HAP-1 (cell line): Measurements from ENCODE around the gene PIH1D2.
A peak's percentile ranks its signal among the peaks of the same experiment; 100 is the strongest.
"Not testable (repeated sequence)": the region's sequence is repeated elsewhere in the genome, so short reads cannot be mapped to it uniquely, and the experiment has no call there.

Source experiments
- DNase-seq, 2 experiments: peaks; one replicate each; pipeline ENCODE4 v3.0.0-alpha.2; 2016 to 2020; ENCODE audit warnings: low spot score in 2 of 2
- H3K27me3 ChIP-seq: fragments of 250-450 bp; sonication (Bioruptor Pico); 2 replicates; pipeline ENCODE4 v1.5.1; 2020; ENCODE audit warnings: low read depth, mild to moderate bottlenecking, moderate library complexity
- H3K36me3 ChIP-seq: fragments of 250-450 bp; sonication (Bioruptor Pico); replicated peaks from 2 replicates; pipeline ENCODE4 v1.5.1; 2020; ENCODE audit warnings: mild to moderate bottlenecking
- H3K4me1 ChIP-seq: fragments of 250-450 bp; sonication (Bioruptor Pico); 2 replicates; pipeline ENCODE4 v1.5.1; 2020; ENCODE audit warnings: mild to moderate bottlenecking
- H3K4me3 ChIP-seq: fragments of 250-450 bp; sonication (Bioruptor Pico); 2 replicates; pipeline ENCODE4 v1.5.1; 2020; ENCODE audit warnings: mild to moderate bottlenecking, moderate library complexity
- H3K9me3 ChIP-seq: fragments of 250-450 bp; sonication (Bioruptor Pico); 2 replicates; pipeline ENCODE4 v1.5.1; 2020; ENCODE audit warnings: mild to moderate bottlenecking, moderate library complexity
- in situ Hi-C: fragments of 300-500 bp; cut with MboI; formaldehyde crosslinking; loops from 3 replicates; pipeline ENCODE4 v1.14.3; 2020; ENCODE audit warnings: low sequenced_read_pairs, inconsistent platforms, mixed read lengths

Gene PIH1D2

GRCh38 chr11:112042961-112043304 lies 30.9 kb downstream of the PIH1D2 start:
- peaks cover 68% of the 10 kb centered on the region for H3K36me3 ChIP-seq
- H3K4me3 ChIP-seq: no peak overlapping the region
- H3K27me3 ChIP-seq: no peaks in the 10 kb centered on the region
- no peak for DNase-seq
- in situ Hi-C loops: no loop called here
- no peaks in the 10 kb centered on the region for H3K4me1 ChIP-seq
- H3K9me3 ChIP-seq: no peaks in the 10 kb centered on the region

- no peak overlapping the region for H3K4me3 ChIP-seq
- DNase-seq: no peak
- H3K36me3 ChIP-seq: peaks cover 69% of the 10 kb centered on the region
- H3K9me3 ChIP-seq: no peaks in the 10 kb centered on the region
- H3K4me1 ChIP-seq: no peaks in the 10 kb centered on the region
- H3K27me3 ChIP-seq: no peaks in the 10 kb centered on the region
- in situ Hi-C loops: no loop called here
Measured at GRCh38 chr11:112042161-112042960, 31.5 kb downstream of the PIH1D2 start.

- Histone ChIP-seq H3K27me3 (no peaks in the 10 kb centered on the region), H3K36me3 (peaks cover 61% of the 10 kb centered on the region), H3K4me1 (no peaks in the 10 kb centered on the region), H3K9me3 (no peaks in the 10 kb centered on the region), H3K4me3 (no peak overlapping the region)
- no peak for DNase-seq
- in situ Hi-C loops: no loop called here
Measured at GRCh38 chr11:112037527-112037926, 36.3 kb downstream of the PIH1D2 start.

- Histone ChIP-seq H3K27me3 (no peaks in the 10 kb centered on the region), H3K36me3 (peaks cover 73% of the 10 kb centered on the region)
Measured at GRCh38 chr11:112033902-112034301, 39.9 kb downstream of the PIH1D2 start.

GRCh38 chr11:112029460-112029859 lies 44.4 kb downstream of the PIH1D2 start:
- Histone ChIP-seq H3K9me3 (no peaks in the 10 kb centered on the region), H3K36me3 (peaks cover 56% of the 10 kb centered on the region), H3K4me1 (peaks cover under 1% of the 10 kb centered on the region; the same call in 1 of the 2 replicates), H3K4me3 (no peak overlapping the region), H3K27me3 (no peaks in the 10 kb centered on the region)
- in situ Hi-C loops: no loop called here
- DNase-seq: no peak

More at GRCh38 chr11:112033902-112034301, 39.9 kb downstream of the PIH1D2 start:
- Histone ChIP-seq H3K4me1 (no peaks in the 10 kb centered on the region), H3K9me3 (no peaks in the 10 kb centered on the region), H3K4me3 (no peak overlapping the region)
- in situ Hi-C loops: no loop called here
- DNase-seq: no peak

- H3K27me3 ChIP-seq, in situ Hi-C loops, H3K4me3 ChIP-seq, DNase-seq, H3K9me3 ChIP-seq, H3K4me1 ChIP-seq: not testable (repeated sequence)
- peaks cover 35% of the 10 kb centered on the region for H3K36me3 ChIP-seq
Measured at GRCh38 chr11:112026784-112027410, 46.9 kb downstream of the PIH1D2 start.

- DNase-seq: peak; percentile 19 to 25
- in situ Hi-C loops: no loop called here
Measured at GRCh38 chr11:112025707-112026106, 48.1 kb downstream of the PIH1D2 start.

GRCh38 chr11:112024773-112025678 lies 48.8 kb downstream of the PIH1D2 start, which contains the start of gene DLAT:
DLAT (plus strand) TSS chr11:112025408; CDS start chr11:112025473, 65 bp downstream.
- in situ Hi-C loops: no loop called here

More at GRCh38 chr11:112025707-112026106, 48.1 kb downstream of the PIH1D2 start:
- Histone ChIP-seq H3K36me3 (peaks cover 31% of the 10 kb centered on the region), H3K4me3 (peak overlapping the region; percentile 81), H3K27me3 (no peaks in the 10 kb centered on the region), H3K9me3 (no peaks in the 10 kb centered on the region), H3K4me1 (peaks cover 7% of the 10 kb centered on the region; the same call in 1 of the 2 replicates)

GRCh38 chr11:112024178-112024772 lies 49.5 kb downstream of the PIH1D2 start:
- Histone ChIP-seq H3K4me1 (peaks cover 7% of the 10 kb centered on the region; the same call in 1 of the 2 replicates), H3K4me3 (peak overlapping the region; percentile 81), H3K27me3 (no peaks in the 10 kb centered on the region), H3K9me3 (no peaks in the 10 kb centered on the region), H3K36me3 (peaks cover 18% of the 10 kb centered on the region)
- in situ Hi-C loops: no loop called here
- no peak for DNase-seq

More at GRCh38 chr11:112024773-112025678, 48.8 kb downstream of the PIH1D2 start, which contains the start of gene DLAT:
- DNase-seq: peak; percentile 90 to 98
- Histone ChIP-seq H3K4me1 (peaks cover 7% of the 10 kb centered on the region; the same call in 1 of the 2 replicates), H3K9me3 (no peaks in the 10 kb centered on the region), H3K36me3 (peaks cover 25% of the 10 kb centered on the region), H3K27me3 (no peaks in the 10 kb centered on the region), H3K4me3 (peak within 1 kb of the TSS; percentile 81)

- Histone ChIP-seq H3K4me3 (no peak overlapping the region), H3K9me3 (no peaks in the 10 kb centered on the region), H3K4me1 (peaks cover 7% of the 10 kb centered on the region; the same call in 1 of the 2 replicates), H3K27me3 (no peaks in the 10 kb centered on the region), H3K36me3 (peaks cover 8% of the 10 kb centered on the region)
- in situ Hi-C loops: no loop called here
- DNase-seq: peak in 1 of 2 experiments; percentile 12
Measured at GRCh38 chr11:112023104-112023503, 50.7 kb downstream of the PIH1D2 start.

- no peaks in the 10 kb centered on the region for H3K36me3 ChIP-seq
- H3K4me1 ChIP-seq: peaks cover 14% of the 10 kb centered on the region
- in situ Hi-C loops: no loop called here
- DNase-seq: no peak
- no peak overlapping the region for H3K4me3 ChIP-seq
- H3K9me3 ChIP-seq: no peaks in the 10 kb centered on the region
- no peaks in the 10 kb centered on the region for H3K27me3 ChIP-seq
Measured at GRCh38 chr11:112019066-112019465, 54.8 kb downstream of the PIH1D2 start.
